ENCODE measurements around the gene COG4. TPM values are rescaled to one million over a fixed set of nuclear protein-coding genes. Genes with fewer than 3 reads are reported as not detected.

The COG4 gene
- total RNA-seq, 2 donors from 2014 or later: 44.2 to 46.7 TPM

DNA sequence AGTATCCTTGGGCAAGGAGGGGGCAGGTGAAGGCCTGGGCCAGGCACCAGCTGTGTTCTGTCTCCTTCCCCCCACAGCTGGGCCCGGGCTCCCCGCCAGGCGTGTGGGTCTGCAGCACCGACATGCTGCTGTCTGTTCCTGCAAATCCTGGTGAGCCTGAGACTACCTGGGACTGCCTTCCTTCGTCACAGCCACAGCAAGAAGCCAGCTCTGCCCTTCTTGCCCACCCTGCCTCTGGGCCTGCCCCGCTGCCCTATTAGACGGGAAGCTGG, 56.6 kb downstream of the COG4 start:
- Histone ChIP-seq H3K27ac (no peak overlapping the region), H3K4me3 (no peak overlapping the region), H3K4me1 (ENCODE audit: control insufficient read depth in 1 of 2, low read depth in 2 of 2) (no peaks in the 10 kb centered on the region), H3K27me3 (replicated peaks; ENCODE audit: insufficient read depth) (no peaks in the 10 kb centered on the region), H3K9me3 (no peaks in the 10 kb centered on the region), H3K36me3 (peaks cover 12% of the 10 kb centered on the region)
- no peak for ATAC-seq (ENCODE audit: insufficient number of reproducible peaks, low FRiP score, low read depth)
- no peak for DNase-seq (ENCODE audit: low spot score)
- TF ChIP-seq CTCF (IDR thresholded peaks at IDR 0.05): no peak

DNA sequence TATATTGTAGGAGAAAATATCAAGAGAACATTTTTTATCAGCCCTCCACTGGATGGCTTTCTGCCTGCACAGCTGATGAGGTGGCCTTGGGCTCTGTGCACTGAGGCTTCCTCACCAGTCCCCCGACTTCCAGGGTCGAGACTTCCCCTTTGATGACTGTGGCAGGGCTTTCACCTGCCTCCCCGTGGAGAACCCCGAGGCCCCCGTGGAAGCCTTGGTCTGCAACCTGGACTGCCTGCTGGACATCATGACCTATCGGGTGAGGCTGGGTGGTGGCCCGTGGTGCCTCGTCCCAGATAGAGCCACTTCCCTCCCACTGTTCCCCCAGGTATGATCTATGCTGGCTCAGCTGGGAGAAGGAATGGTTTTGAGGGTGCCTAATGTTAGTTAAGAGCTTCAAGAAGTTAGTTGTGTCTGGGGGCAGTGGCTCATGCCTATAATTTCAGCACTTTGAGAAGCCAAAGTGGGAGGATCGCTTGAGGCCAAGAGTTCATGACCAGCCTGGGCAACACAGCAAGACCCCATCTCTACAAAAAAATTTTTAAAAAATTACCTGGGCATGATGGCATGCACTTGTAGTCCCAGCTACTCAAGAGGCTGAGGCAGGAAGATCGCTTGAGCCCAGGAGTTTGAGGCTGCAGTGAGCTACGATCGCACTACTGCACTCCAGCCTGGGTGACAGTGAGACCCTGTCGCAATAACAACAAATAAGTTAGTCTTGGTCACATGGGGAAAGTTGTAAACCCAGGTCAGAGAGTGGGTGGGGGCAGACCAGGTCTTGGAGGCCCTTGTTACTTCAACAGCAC, 57.2 kb downstream of the COG4 start:
- Histone ChIP-seq H3K27me3 (replicated peaks; ENCODE audit: insufficient read depth) (no peaks in the 10 kb centered on the region), H3K9me3 (no peaks in the 10 kb centered on the region), H3K27ac (no peak overlapping the region), H3K4me1 (ENCODE audit: control insufficient read depth in 1 of 2, low read depth in 2 of 2) (no peaks in the 10 kb centered on the region), H3K4me3 (no peak overlapping the region), H3K36me3 (peaks cover 12% of the 10 kb centered on the region)
- DNase-seq (ENCODE audit: low spot score) (no peak), ATAC-seq (ENCODE audit: insufficient number of reproducible peaks, low FRiP score, low read depth) (no peak)
- TF ChIP-seq CTCF (IDR thresholded peaks at IDR 0.05): no peak

DNA sequence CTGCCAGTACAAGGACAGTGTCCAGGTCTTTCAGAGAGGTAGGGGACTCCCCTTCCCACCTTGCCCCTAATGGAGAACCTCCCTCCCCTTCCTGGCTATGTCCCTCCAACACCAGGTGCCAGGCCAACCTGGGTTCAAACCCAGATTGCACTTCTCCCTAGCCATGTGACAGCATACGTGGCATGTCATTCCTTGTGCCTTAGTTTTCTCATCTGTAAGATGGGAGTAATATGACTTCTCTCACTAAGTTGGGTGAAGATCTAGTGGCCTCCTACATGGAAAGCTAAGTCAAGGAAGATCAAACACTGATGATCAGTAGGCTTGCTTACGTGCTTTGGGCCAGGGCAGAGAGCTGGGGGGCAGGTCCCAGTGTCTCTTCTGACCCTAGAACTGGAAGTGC, 60.1 kb downstream of the COG4 start:
- H3K9me3 ChIP-seq: no peaks in the 10 kb centered on the region
- no peaks in the 10 kb centered on the region for H3K4me1 ChIP-seq (ENCODE audit: control insufficient read depth in 1 of 2, low read depth in 2 of 2)
- H3K27me3 ChIP-seq (replicated peaks; ENCODE audit: insufficient read depth): no peaks in the 10 kb centered on the region
- H3K27ac ChIP-seq: no peak overlapping the region
- peaks cover 12% of the 10 kb centered on the region for H3K36me3 ChIP-seq
- DNase-seq (ENCODE audit: low spot score) (no peak), ATAC-seq (ENCODE audit: insufficient number of reproducible peaks, low FRiP score, low read depth) (no peak)
- TF ChIP-seq CTCF (IDR thresholded peaks at IDR 0.05): no peak
- H3K4me3 ChIP-seq: no peak overlapping the region

GRCh38 chr16:70460737-70461261, 62.6 kb downstream of the COG4 start:
- Histone ChIP-seq H3K27ac (no peak overlapping the region), H3K27me3 (replicated peaks; ENCODE audit: insufficient read depth) (no peaks in the 10 kb centered on the region), H3K36me3 (peaks cover 12% of the 10 kb centered on the region), H3K9me3 (no peaks in the 10 kb centered on the region), H3K4me1 (ENCODE audit: control insufficient read depth in 1 of 2, low read depth in 2 of 2) (peaks cover 0 to 3% of the 10 kb centered on the region in 2 donors), H3K4me3 (no peak overlapping the region)
- ATAC-seq (ENCODE audit: insufficient number of reproducible peaks, low FRiP score, low read depth) (no peak), DNase-seq (ENCODE audit: low spot score) (no peak)
- TF ChIP-seq CTCF (IDR thresholded peaks at IDR 0.05): no peak

GRCh38 chr16:70457446-70458166, 65.7 kb downstream of the COG4 start:
- no peak for ATAC-seq (ENCODE audit: insufficient number of reproducible peaks, low FRiP score, low read depth)
- no peak for TF ChIP-seq CTCF (IDR thresholded peaks at IDR 0.05)

More at GRCh38 chr16:70457446-70458166, 65.7 kb downstream of the COG4 start:
- no peak for DNase-seq (ENCODE audit: low spot score)
- no peak overlapping the region for H3K4me3 ChIP-seq
- no peaks in the 10 kb centered on the region for H3K36me3 ChIP-seq
- H3K27ac ChIP-seq: no peak overlapping the region
- no peaks in the 10 kb centered on the region for H3K27me3 ChIP-seq (replicated peaks; ENCODE audit: insufficient read depth)
- no peaks in the 10 kb centered on the region for H3K9me3 ChIP-seq
- peaks cover 7 to 13% of the 10 kb centered on the region in 2 donors for H3K4me1 ChIP-seq (ENCODE audit: control insufficient read depth in 1 of 2, low read depth in 2 of 2)
